Activated CD4-positive, alpha-beta T cell treated with anti-CD3 and anti-CD28 coated beads, Interleukin-2, amount 50 U/mL, for 1 hour (primary cell): ENCODE data around the gene CHM.

Source experiments
- DNase-seq: peaks from one replicate; pipeline ENCODE4 v3.0.0-alpha.2; 2020

The CHM gene

DNA sequence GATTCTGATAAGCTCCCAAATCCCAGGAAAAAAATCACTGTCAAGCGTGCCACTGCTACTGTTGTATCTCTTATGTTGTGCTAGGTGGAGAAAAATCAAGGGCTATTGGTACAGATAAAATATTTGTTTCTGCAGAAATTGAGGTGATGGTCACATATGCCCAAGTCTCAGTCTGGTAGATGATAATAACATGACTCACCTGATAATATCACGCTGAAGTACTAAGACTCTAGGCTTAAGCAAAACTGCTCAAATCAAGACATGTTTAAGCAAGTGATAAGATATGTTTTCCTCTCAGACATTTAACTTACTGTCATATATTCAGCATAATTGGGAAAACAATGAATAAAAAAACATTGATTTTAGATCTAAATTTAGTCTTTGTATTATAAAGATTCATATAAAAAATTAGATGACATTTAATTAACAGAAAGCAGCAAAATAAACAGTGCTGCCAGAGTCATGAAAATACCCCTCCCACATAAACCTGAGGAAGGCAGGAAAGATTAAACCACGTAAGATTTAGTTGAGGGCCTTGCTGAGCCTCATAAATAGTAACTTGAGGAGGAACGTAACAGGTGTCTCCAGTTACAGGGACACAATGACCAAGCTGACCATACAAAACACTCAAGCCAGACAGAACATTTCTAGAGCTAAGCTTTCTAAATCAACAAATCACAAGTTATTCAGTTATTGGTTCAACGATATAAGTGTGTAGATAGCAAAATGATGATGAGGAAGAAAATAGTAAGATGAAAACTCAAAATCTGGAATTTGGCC, 143.5 kb downstream of the CHM start:
- no peak for DNase-seq

- no peak for DNase-seq
These were observed 149.8 kb downstream of the CHM start for GRCh38 chrX:85897362-85898126.

GRCh38 chrX:85882601-85883000, 164.8 kb downstream of the CHM start:
- no peak for DNase-seq

- no peak for DNase-seq
These were observed 176.8 kb downstream of the CHM start for GRCh38 chrX:85870585-85870984.

- DNase-seq, result no peak
These were observed 182.0 kb downstream of the CHM start for GRCh38 chrX:85865324-85865723.

DNA sequence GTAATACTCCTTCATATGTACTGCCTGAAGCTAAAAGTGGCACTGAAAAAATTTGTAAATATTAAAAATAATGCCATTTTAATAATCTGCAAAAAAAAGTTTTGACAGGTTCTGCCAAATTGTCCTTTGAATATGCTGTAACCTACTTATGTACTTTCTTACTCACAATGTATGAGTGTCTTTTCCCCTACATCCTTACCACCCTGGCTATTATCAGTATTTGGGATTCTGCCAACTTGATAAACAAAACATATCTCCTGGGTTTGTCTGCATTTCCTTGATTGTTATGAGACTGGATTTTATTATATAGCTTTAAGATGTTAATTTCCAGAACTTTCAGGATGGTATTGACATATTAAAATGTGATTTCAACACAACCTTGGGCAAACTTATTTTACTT, 187.9 kb downstream of the CHM start:
- no peak for DNase-seq

DNA sequence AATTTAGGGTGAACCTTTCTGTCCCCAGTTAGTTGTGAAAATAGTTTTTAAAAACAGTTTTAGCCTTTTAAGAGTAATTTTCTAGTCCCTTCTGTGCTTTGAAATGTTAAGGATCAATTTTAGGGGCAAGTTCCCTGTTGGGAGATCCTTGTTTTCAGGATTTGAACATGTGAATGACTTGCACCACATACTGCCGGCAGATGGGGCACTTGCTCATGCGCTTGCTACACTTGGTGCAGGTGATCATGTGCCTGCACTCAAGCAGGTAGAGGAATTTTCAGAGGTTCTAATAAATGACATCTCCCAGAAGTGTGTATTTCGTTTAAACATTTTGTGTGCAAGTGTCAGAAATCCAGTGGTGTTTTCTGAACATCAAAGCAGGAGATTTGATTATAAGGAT, 195.9 kb downstream of the CHM start:
- DNase-seq, result no peak

GRCh38 chrX:85836868-85837267, 210.5 kb downstream of the CHM start:
- DNase-seq, result no peak

GRCh38 chrX:85828771-85829170, 218.6 kb downstream of the CHM start:
- no peak for DNase-seq

DNA sequence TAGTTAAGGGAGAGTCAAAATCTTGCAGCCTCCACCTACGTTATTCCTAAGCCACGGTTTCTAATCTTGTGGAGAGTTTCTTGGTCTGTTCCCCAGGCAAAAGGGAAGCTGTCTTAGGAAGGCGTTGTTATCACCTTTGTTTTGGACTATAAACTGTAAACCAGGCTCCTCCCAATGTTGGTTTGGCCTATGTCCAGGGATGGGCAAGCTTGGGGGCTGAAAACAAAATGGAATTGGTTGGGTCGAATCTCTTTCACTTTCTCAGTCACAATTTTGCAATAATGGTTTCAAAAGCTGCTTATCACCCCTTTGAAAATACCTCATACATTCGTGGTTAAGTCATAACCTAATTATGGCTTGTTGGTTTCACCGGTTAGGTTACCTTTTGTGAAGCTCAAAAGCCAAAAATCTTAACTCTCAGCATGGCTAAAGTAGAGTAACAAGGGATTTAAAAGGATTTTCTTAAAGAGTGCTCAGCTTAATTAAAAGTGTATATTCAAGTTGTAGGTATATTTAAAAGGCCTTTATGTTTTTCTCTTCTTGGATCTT, 232.1 kb downstream of the CHM start:
- no peak for DNase-seq
